ENCODE measurements around the gene GEMIN4.

GEMIN4 gene

GRCh38 chr17:752002-752619 lies at the start of gene GEMIN4:
TSS of gene GEMIN4 (minus strand) at chr17:752264. CDS start at chr17:752142, 122 bp downstream.
- peak; percentile 81 for DNase-seq (ENCODE audit: low read depth)
- H3K4me3 ChIP-seq (ENCODE audit: control insufficient read depth, low read depth, low read length), result peak within 1 kb of the TSS; percentile 77
- TF ChIP-seq, protein P1, sequence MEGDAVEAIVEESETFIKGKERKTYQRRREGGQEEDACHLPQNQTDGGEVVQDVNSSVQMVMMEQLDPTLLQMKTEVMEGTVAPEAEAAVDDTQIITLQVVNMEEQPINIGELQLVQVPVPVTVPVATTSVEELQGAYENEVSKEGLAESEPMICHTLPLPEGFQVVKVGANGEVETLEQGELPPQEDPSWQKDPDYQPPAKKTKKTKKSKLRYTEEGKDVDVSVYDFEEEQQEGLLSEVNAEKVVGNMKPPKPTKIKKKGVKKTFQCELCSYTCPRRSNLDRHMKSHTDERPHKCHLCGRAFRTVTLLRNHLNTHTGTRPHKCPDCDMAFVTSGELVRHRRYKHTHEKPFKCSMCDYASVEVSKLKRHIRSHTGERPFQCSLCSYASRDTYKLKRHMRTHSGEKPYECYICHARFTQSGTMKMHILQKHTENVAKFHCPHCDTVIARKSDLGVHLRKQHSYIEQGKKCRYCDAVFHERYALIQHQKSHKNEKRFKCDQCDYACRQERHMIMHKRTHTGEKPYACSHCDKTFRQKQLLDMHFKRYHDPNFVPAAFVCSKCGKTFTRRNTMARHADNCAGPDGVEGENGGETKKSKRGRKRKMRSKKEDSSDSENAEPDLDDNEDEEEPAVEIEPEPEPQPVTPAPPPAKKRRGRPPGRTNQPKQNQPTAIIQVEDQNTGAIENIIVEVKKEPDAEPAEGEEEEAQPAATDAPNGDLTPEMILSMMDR (conservative IDR thresholded peaks at IDR 0.05; ENCODE audit: control insufficient read depth, insufficient read depth, low read depth, low read length), result peak; percentile 73

- TF ChIP-seq, protein P1 (conservative IDR thresholded peaks at IDR 0.05; ENCODE audit: control insufficient read depth, insufficient read depth, low read depth, low read length), result no peak
- H3K4me3 ChIP-seq (ENCODE audit: control insufficient read depth, low read depth, low read length), result no peak overlapping the region
- no peak for DNase-seq (ENCODE audit: low read depth)
Measured at GRCh38 chr17:801660-802059, 49.6 kb upstream of the GEMIN4 start.

GRCh38 chr17:800446-801242 lies 48.6 kb upstream of the GEMIN4 start:
- DNase-seq (ENCODE audit: low read depth), result no peak
- TF ChIP-seq, protein P1 (conservative IDR thresholded peaks at IDR 0.05; ENCODE audit: control insufficient read depth, insufficient read depth, low read depth, low read length), result no peak
- H3K4me3 ChIP-seq (ENCODE audit: control insufficient read depth, low read depth, low read length), result no peak overlapping the region

DNA sequence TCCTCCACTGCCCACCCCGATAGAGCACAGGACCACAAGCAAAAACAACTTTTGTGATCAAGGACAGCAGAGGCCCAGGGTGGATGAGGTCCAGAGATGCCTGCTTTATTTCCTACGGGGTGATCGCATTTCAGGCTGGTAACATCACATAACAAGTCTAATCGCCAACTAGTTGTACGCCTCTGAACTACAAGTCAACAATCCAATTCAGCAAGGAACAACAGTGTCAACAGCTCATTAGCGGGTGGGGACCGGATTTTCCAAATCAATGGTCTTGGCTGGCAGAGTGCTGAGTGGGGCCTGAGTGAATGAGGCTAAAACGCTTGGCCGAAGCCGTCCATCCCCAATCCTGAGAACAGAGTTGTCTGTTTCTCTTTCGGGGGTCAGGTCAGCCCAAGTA lies 47.2 kb upstream of the GEMIN4 start:
- no peak overlapping the region for H3K4me3 ChIP-seq (ENCODE audit: control insufficient read depth, low read depth, low read length)
- DNase-seq (ENCODE audit: low read depth), result no peak
- TF ChIP-seq, protein P1 (conservative IDR thresholded peaks at IDR 0.05; ENCODE audit: control insufficient read depth, insufficient read depth, low read depth, low read length), result no peak

DNA sequence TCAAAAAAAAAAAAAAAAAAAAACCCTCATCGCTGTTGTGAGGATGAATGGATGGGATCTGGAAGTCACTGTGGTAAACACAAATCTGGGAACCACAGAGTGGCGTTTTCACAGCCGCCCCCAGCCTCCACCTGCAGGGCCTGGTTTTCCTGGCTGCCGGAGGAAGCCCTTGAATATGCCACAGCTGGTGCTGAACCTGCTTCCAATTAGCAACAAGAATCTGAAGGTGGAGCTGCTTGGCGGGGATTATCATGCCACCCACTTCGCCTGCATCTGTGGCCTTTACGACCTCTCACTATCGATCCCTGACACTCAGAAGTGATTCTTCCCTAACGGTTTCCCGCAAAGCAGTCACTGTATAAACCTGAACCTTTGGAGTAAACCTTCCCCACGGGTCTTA lies 46.2 kb upstream of the GEMIN4 start:
- no peak for DNase-seq (ENCODE audit: low read depth)
- TF ChIP-seq, protein P1 (conservative IDR thresholded peaks at IDR 0.05; ENCODE audit: control insufficient read depth, insufficient read depth, low read depth, low read length), result no peak
- H3K4me3 ChIP-seq (ENCODE audit: control insufficient read depth, low read depth, low read length), result no peak overlapping the region

DNA sequence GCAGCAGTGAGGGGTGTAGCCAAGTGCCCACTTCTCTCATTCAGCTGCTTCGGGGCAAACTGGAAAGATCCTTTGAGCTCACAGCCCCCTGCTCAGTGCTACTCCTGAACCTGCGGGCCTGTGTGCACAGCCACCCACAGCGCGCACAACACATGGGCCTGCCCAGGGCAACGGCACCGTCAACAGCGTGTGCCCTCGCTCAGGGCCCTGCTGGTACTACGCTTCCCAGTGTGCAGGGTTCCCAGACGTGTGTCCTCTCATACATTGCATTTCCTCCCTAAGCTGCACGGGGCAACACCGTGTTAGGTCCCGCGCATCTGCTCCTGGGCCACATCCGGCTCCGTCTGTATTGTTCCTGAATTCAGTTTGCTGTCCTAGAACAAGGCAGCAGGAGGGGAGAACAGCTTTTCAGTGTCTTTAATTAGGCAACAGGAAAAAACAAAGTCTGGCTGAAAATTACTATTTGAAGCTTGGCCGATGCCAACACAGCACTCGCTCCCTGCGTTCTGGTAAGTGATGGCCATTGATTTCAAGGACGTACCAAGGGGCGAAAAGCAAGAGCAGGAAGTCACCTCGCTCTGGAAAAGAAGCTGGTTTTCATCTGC lies 45.3 kb upstream of the GEMIN4 start:
- H3K4me3 ChIP-seq (ENCODE audit: control insufficient read depth, low read depth, low read length), result no peak overlapping the region
- DNase-seq (ENCODE audit: low read depth), result no peak
- TF ChIP-seq, protein P1 (conservative IDR thresholded peaks at IDR 0.05; ENCODE audit: control insufficient read depth, insufficient read depth, low read depth, low read length), result no peak

All from fibroblast of mammary gland (primary cell).